ENCODE data around the gene MAFF.

GRCh38 chr22:38167988-38168407 is 33.8 kb upstream of the MAFF start:
- TF ChIP-seq EZH2 (IDR thresholded peaks at IDR 0.05) (no peak), FOXP2 (optimal IDR thresholded peaks at IDR 0.05; ENCODE audit: control extremely low read depth, extremely low read length, insufficient read depth) (no peak)

All from SK-N-MC (cell line).